ENCODE results near the gene CDCA3. TPM values are rescaled to one million over a fixed set of nuclear protein-coding genes. Genes with fewer than 3 reads are reported as not detected.
A peak's percentile ranks its signal among the peaks of the same experiment; 100 is the strongest.

The CDCA3 gene
- total and polyA plus RNA-seq, 2 of the 13 experiments (the other 11 are each of a cell fraction or from before 2014, with no cell fraction given) = 32.7 to 56.5 TPM

DNA sequence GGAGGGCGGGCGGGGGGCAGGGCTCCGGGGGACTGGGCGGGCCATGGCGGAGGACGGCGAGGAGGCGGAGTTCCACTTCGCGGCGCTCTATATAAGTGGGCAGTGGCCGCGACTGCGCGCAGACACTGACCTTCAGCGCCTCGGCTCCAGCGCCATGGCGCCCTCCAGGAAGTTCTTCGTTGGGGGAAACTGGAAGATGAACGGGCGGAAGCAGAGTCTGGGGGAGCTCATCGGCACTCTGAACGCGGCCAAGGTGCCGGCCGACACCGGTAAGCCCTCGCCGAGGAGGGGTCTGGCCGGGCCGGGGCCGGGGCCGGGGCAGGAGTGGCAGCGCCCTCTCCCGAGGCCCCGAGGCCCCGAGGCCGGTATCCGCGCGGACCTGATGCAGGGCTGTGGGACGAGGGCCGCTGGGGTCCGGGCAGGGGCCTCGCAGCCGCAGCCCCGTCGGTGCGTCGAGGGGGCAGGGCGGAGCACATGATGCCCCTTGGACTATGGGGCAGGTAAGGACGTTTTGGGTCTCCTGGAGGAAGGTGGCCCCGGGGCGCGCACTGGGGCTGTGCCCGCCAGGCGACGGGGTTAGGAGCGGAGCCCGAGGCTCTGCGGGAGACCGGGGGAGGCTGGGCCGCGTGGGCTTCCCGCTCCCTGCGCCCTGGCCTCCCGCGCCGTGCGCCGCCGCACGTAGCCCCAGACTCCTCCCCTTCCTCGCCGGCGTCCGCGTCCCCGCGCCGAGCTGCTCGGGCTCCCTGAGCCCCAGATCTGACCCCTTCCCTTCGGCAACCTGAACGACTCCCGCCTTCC, 16.5 kb upstream of the CDCA3 start, which contains the start of gene TPI1 (continued):
- no peak for TF ChIP-seq ZNF850 (CRISPR knock-in tag; conservative IDR thresholded peaks at IDR 0.05)
- TF ChIP-seq ZNF432 (CRISPR knock-in tag; IDR thresholded peaks at IDR 0.05; ENCODE audit: borderline replicate concordance) = no peak
- 0 out of 2 replicates have a peak, but pooled peaks have one; percentile 69 for TF ChIP-seq GMEB1 (CRISPR knock-in tag; IDR thresholded peaks at IDR 0.05; ENCODE audit: borderline replicate concordance)
- TF ChIP-seq, protein P1, sequence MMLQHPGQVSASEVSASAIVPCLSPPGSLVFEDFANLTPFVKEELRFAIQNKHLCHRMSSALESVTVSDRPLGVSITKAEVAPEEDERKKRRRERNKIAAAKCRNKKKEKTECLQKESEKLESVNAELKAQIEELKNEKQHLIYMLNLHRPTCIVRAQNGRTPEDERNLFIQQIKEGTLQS (CRISPR knock-in tag; IDR thresholded peaks at IDR 0.05) = no peak; the same call in 1 of the 2 replicates
- no peak for TF ChIP-seq ZNF652 (CRISPR knock-in tag; IDR thresholded peaks at IDR 0.05; ENCODE audit: borderline replicate concordance, low read depth)
- no peak; the same call in none of the 2 replicates for TF ChIP-seq ZNF441 (CRISPR knock-in tag; IDR thresholded peaks at IDR 0.05; ENCODE audit: borderline replicate concordance)
- TF ChIP-seq, protein P2, sequence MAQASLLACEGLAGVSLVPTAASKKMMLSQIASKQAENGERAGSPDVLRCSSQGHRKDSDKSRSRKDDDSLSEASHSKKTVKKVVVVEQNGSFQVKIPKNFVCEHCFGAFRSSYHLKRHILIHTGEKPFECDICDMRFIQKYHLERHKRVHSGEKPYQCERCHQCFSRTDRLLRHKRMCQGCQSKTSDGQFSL (CRISPR knock-in tag; IDR thresholded peaks at IDR 0.05) = no peak
- TF ChIP-seq ZNF768 (CRISPR knock-in tag; IDR thresholded peaks at IDR 0.05) = peak; percentile 63
- TF ChIP-seq ZNF292 (CRISPR knock-in tag; IDR thresholded peaks at IDR 0.05; ENCODE audit: borderline replicate concordance, low read depth) = no peak
- TF ChIP-seq ZNF484 (CRISPR knock-in tag; IDR thresholded peaks at IDR 0.05; ENCODE audit: borderline replicate concordance, low read depth) = peak; percentile 55; the same call in 1 of the 2 replicates
- TF ChIP-seq, protein P3, sequence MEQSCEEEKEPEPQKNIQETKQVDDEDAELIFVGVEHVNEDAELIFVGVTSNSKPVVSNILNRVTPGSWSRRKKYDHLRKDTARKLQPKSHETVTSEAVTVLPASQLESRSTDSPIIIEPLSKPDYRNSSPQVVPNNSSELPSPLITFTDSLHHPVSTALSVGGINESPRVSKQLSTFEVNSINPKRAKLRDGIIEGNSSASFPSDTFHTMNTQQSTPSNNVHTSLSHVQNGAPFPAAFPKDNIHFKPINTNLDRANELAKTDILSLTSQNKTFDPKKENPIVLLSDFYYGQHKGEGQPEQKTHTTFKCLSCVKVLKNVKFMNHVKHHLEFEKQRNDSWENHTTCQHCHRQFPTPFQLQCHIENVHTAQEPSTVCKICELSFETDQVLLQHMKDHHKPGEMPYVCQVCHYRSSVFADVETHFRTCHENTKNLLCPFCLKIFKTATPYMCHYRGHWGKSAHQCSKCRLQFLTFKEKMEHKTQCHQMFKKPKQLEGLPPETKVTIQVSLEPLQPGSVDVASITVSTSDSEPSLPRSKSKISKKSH (CRISPR knock-in tag; IDR thresholded peaks at IDR 0.05; ENCODE audit: borderline replicate concordance) = 0 out of 2 replicates have a peak, but pooled peaks have one; percentile 37
- no peak; the same call in 1 of the 2 replicates for TF ChIP-seq ZIK1 (CRISPR knock-in tag; IDR thresholded peaks at IDR 0.05; ENCODE audit: borderline replicate concordance, low read depth)
- peak; percentile 67; the same call in 1 of the 2 replicates for TF ChIP-seq MYC (CRISPR knock-in tag; IDR thresholded peaks at IDR 0.05; ENCODE audit: borderline replicate concordance)
- no peak for TF ChIP-seq ZNF136 (CRISPR knock-in tag; IDR thresholded peaks at IDR 0.05; ENCODE audit: low read depth)
- no peak for TF ChIP-seq ADNP (CRISPR knock-in tag; IDR thresholded peaks at IDR 0.05)
- 0 out of 2 replicates have a peak, but pooled peaks have one; percentile 61 for TF ChIP-seq ZNF790 (CRISPR knock-in tag; IDR thresholded peaks at IDR 0.05; ENCODE audit: borderline replicate concordance)
- no peak for TF ChIP-seq SRSF1 (optimal IDR thresholded peaks at IDR 0.05; ENCODE audit: low read depth, low read length)
- TF ChIP-seq MTF2 (CRISPR knock-in tag; IDR thresholded peaks at IDR 0.05; ENCODE audit: borderline replicate concordance) = no peak
- no peak for TF ChIP-seq ONECUT2 (CRISPR knock-in tag; IDR thresholded peaks at IDR 0.05)

All from HepG2 (cell line).